Measurements from ENCODE around the gene CNPY4.

DNA sequence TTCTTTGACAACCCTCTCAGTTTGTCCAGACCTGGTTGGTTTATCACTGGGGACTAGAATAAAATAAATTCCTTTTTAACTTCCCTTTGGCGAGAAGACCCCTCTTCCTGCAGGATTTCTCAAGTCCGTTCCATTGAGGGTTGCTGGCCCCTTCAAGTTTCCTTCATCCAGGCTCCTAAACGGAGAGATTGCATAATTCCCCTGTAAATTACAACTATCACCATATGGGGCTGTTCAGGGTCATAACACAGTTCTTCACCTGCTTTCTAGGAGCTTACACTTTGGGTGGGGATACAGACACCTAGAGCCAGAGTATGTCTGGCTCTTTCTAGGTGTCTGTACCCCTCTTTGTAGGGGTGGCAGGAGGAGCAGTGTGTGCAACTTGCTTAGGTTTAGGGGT lies 33.9 kb upstream of the CNPY4 start:
- TF ChIP-seq RAD21 (conservative IDR thresholded peaks at IDR 0.05) (no peak), TAF1 (IDR thresholded peaks at IDR 0.05; ENCODE audit: low read depth) (no peak), POLR2AphosphoS5 (IDR thresholded peaks at IDR 0.05) (no peak), EP300 (conservative IDR thresholded peaks at IDR 0.05; ENCODE audit: poor library complexity, severe bottlenecking) (no peak), EZH2 (IDR thresholded peaks at IDR 0.05; ENCODE audit: borderline replicate concordance, insufficient read depth, low read length, poor library complexity, severe bottlenecking) (no peak), CTCF (IDR thresholded peaks at IDR 0.05; ENCODE audit: poor library complexity, severe bottlenecking) (no peak), SMC3 (conservative IDR thresholded peaks at IDR 0.05; ENCODE audit: poor library complexity) (no peak)
- TF ChIP-seq, protein P1, sequence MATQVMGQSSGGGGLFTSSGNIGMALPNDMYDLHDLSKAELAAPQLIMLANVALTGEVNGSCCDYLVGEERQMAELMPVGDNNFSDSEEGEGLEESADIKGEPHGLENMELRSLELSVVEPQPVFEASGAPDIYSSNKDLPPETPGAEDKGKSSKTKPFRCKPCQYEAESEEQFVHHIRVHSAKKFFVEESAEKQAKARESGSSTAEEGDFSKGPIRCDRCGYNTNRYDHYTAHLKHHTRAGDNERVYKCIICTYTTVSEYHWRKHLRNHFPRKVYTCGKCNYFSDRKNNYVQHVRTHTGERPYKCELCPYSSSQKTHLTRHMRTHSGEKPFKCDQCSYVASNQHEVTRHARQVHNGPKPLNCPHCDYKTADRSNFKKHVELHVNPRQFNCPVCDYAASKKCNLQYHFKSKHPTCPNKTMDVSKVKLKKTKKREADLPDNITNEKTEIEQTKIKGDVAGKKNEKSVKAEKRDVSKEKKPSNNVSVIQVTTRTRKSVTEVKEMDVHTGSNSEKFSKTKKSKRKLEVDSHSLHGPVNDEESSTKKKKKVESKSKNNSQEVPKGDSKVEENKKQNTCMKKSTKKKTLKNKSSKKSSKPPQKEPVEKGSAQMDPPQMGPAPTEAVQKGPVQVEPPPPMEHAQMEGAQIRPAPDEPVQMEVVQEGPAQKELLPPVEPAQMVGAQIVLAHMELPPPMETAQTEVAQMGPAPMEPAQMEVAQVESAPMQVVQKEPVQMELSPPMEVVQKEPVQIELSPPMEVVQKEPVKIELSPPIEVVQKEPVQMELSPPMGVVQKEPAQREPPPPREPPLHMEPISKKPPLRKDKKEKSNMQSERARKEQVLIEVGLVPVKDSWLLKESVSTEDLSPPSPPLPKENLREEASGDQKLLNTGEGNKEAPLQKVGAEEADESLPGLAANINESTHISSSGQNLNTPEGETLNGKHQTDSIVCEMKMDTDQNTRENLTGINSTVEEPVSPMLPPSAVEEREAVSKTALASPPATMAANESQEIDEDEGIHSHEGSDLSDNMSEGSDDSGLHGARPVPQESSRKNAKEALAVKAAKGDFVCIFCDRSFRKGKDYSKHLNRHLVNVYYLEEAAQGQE (IDR thresholded peaks at IDR 0.05; ENCODE audit: borderline replicate concordance) = no peak
